COLO829 (cell line): ENCODE measurements around the gene RAPGEF5.
A peak's percentile ranks its signal among the peaks of the same experiment; 100 is the strongest.

Experiments used
- DNase-seq: peaks from one replicate; pipeline ENCODE4 v3.0.0; 2012; ENCODE audit warnings: low spot score

RAPGEF5 gene

DNA sequence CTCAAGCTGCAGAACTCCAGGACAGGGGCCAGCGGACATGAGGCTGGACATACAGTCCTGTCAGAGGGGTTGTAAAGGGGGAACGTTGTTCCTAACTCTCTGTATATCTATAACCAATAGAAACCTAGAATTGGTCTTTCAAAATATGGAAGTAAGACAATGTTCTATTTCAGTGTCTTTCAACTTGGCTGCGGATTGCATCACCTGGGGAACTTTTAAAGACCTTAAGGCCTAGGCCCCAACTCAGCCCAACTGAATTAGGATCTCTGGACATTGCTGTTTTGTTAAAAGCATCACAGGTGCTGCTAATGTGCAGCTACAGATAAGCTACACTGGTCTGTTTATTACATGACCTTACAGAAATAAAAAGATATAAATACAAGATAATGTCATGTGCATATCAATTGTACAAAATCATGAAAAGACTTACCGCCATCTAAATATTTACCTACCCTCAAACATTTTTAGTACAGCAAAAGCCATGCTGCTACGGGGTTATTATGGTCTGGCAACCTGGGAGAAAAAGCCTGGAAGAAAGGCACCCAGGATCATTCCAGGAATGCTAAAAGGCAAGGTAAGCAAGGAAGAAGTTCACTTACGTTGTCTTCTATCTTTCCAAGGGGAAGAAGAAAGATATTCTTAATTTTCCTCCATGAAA is 169.1 kb downstream of the RAPGEF5 start:
- DNase-seq, result no peak

DNA sequence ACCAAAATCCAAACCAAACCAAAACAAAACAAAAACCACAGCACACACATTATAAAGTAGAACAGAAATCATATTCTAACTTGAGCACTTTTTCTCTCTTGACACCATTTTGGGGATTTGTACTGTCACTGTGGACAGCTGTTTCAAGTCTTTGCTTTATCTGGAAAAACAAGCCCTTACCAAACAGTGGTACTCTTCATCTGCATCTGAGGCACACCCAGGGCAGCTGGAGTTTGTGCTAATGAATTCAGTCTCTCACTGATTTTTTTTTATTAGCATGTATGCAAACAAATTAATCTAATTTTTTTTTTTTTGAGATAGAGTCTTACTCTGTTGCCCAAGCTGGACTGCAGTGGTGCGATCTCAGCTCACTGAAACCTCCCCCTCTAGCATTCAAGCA is 171.4 kb downstream of the RAPGEF5 start:
- DNase-seq, result no peak

- DNase-seq, result no peak
Observed at GRCh38 chr7:22184549-22185199, 172.3 kb downstream of the RAPGEF5 start.

DNA sequence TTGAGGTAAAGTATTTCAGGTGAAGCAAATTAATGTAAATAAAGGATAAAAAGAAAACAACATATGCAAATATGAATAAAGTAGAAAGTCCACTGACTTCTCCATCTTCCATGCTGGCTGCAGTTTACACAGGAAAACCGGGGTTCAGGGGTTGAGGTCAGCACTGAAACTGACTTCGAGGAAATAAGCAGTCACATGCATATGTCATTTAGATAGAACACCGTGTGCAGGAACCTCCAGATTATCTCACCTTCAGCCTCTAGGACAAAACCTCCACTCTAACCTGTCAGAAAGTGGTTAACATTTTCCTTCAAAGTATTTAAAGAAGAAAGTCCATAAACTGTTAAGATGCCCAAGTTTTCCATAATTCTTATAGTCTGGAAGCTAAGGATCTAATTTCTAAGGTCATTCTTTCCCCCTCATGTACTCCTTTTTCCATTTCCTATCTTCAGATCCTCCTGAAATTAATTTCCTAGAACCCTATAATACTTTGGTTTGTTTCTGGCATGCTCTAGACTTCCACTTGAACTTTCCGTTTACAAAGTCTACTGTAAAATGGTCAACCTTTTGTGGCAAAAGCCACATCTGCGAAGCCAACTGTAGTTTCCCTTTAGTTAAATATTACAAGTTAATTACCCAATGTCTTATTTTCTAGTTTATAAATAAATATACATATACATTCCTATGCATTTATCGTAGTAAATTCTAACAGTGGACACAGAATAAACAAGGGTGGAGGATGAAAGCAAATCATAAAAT is 173.3 kb downstream of the RAPGEF5 start:
- DNase-seq, result no peak

DNA sequence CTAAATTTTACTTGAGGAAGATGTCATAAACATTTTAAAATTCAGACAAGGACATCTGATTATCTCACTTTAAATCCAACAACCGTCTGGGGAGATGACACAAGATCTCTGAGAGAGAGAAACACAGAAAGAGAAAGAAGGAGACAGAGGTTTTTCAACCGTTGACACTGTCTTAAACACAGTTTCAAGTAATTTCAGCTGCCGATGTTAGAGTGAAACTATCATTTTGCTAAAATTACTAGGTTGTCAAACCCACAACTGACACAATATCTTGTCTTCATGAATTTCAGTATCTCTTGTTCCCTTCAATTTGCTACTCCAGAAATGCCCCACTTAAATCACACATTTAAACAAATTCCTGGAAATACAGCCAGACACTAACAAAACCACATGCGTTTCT is 174.8 kb downstream of the RAPGEF5 start:
- DNase-seq, result no peak

DNA sequence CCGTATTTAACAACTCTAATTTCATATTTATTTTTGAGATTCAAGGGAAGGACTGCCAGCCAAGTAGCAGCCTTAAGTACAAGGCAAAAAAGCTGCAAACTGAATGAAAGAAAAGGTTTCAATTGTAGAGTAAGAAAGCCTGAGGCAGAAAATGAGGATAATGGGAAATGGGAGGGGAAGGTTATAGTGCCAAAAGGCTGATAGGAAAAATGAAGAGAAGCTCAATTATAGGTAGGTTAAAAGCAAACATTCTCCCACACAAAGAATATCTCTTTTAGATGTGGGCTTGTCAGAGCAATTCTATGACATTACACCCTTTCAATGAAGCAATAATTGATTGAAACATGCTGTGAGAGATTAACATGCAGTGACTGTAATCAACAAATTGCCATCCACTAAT is 175.3 kb downstream of the RAPGEF5 start:
- peak; percentile 32 for DNase-seq

GRCh38 chr7:22179442-22179879 is 177.5 kb downstream of the RAPGEF5 start:
- DNase-seq, result no peak

GRCh38 chr7:22178735-22179134 is 178.2 kb downstream of the RAPGEF5 start:
- DNase-seq, result no peak

DNA sequence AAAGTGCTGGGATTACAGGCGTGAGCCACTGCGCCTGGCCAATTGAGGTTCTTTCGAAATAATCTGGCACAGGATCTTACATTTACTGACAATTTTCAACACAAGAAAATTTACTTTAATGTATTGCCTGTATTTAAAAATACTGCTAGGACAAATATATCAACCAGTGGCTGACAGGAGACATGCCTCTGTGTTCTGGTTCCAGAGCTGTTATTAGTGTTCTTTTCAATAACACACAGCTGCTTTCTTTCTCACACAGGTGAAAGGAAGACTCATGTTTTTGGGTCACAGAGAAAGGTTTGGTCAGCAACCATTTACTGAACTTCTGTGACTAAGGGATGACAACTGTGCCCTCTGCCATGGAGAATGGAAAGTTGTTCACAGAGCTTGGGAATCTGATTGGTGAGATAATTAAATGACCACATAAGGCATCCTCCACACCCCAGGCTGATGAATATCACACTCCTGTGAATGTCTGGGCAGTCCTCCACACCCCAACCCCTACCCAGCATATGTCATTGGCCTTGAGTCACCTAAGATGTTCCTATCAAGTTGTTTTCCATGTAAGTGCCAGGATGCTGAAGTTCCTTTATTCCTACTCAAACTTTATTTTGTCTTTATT is 180.1 kb downstream of the RAPGEF5 start:
- no peak for DNase-seq

- DNase-seq, result no peak
Observed at GRCh38 chr7:22174574-22174953, 182.4 kb downstream of the RAPGEF5 start.

- DNase-seq, result peak; percentile 27
Observed at GRCh38 chr7:22173685-22174573, 183.0 kb downstream of the RAPGEF5 start.

DNA sequence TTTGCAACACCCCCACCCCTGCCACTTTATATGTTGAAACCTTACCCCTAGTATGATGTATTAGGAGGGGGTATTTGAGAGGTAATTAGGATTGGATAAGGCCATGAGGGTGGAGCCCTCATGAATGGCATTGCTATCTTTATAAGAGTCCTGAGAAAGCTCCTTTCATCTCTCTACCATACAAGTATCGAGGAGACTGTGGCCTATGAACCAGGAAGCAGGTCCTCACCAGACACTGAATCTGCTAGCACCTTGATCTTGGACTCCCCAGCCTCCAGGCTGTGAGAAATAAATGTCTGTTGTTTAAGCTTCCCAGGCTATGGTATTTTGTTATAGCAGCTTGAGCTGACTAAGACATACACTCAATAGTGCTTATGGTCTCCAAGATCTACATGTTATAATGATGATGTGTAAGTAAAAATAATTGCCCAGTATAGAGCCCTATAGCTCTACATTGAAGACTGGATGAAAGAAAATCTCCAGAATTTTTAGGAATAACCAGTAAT is 188.8 kb downstream of the RAPGEF5 start:
- no peak for DNase-seq

- no peak for DNase-seq
Observed at GRCh38 chr7:22167482-22167881, 189.5 kb downstream of the RAPGEF5 start.

DNA sequence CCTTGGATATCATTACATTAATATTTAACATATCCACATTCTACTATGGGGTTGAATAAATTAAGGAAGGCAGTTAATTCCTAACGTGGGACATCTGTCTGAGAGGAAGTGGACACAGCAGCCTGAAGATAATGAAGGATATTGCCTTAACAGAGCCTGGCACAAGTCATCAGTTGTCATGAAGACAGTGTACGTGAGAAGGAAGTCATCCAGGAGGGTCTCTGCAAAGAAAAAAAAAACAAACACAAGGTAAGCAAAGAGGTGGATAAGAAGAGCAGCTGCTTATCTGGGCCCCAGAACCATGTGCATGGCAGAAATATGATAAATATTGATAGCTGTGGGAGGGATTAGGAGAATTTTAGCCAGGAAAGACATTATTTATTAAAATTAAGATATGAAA is 190.0 kb downstream of the RAPGEF5 start:
- DNase-seq, result no peak

DNA sequence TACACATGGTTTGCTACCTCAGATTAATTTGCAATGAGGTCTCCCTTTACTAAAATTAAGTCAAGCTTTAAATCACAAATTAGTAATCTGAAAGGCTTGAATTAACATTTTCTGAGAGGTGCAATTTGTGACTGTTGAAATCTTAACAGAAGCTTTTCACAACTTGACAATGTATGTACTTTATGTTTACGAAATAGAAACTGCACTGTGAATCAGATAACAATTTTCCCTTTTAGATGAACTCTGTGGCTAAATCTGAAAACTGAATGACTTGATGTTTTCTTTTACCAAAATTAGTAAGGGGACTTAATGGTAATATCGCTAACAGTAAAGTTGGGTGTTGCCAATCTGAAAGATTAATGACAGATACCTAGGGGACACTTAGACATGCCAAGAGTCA is 197.6 kb downstream of the RAPGEF5 start:
- DNase-seq, result no peak

GRCh38 chr7:22157552-22157951 is 199.4 kb downstream of the RAPGEF5 start:
- no peak for DNase-seq

DNA sequence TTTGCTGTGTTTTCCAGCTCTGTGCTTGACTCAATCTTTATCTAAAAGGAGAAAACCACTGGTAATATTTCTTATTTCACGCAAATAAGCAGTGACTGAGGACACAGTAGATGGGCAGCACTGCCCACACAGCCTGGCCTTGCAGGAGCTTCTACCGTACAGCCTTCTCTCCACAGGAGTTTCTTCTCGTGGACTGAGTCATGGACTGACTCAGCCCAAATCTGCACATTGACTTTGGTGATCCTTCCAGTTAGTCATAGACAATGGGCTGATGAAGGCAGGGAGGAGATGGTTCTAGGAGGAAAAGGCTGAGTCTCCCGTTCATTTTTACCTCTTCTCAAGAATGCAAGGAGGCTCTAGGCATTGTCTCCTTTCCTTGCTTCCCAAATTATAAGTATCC is 200.7 kb downstream of the RAPGEF5 start:
- DNase-seq, result no peak

DNA sequence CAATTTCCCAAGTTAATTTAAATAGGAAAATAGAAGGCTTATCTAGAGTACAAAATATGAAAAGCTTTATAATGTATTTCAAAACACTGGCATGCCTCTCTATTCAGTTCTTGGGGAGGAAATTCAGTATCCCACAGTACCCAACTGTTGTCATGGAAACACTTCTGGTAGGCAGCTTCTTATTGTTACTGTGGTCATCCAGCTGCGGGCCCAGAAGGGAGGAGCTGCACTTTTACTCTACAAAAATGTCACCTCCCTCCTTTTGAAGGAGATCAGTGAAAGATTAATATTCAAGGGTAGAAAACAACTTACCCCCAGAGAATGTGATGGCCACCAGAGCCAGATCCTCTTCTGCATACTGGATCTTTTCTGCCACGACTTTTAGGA is 202.8 kb downstream of the RAPGEF5 start:
- no peak for DNase-seq

GRCh38 chr7:22153432-22154142 is 203.4 kb downstream of the RAPGEF5 start:
- no peak for DNase-seq

DNA sequence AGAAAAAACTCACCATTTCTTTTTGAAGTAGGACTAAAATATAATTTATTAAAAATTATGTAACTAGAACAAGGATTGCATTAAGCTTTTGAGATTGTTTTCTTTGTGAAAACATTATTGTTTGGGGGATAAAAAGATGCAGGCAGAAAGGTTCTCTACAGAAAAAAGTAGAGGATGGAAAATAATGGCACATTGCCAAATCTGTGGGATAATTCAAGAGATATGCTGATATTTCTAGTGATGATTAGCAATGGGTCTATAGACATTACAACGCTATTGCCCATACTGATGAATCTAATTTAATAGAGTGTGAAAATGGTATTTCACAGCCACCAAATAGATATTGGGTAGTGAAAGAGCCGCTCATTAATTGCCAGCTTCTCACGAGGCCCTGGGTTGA is 204.3 kb downstream of the RAPGEF5 start:
- no peak for DNase-seq

DNA sequence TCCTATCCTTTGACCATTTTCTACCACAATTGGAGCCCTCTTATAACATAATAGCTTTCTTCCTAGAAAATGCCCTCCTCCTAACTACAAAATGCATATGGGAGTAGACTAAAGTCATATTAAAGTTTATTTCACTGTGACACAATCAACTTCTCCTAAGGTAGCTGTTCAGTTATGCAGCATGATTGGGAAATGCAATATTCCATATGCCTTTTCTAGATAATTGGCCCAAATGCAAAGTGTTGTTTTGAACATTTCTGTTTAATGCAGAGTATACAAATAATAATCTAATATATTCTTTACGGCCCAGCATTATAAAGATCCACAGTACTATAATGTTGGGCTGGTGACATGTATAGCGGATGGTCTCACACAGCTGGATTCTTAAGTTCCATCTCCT is 205.1 kb downstream of the RAPGEF5 start:
- DNase-seq, result no peak
